NCI-H1436 treated with DMSO at 0.1 percent for 48 hours (cell line): ENCODE data around the gene IQCH.

Experiments
- DNase-seq: peaks from one replicate; lab custom pipeline; 2025; lab: John Stamatoyannopoulos, UW

IQCH gene

GRCh38 chr15:67534360-67534759 is 279.8 kb downstream of the IQCH start:
- no peak for DNase-seq

- DNase-seq, result no peak
These were observed 283.2 kb downstream of the IQCH start for GRCh38 chr15:67537771-67538170.

- DNase-seq, result no peak
These were observed 288.1 kb downstream of the IQCH start, which contains the start of gene MAP2K5 for GRCh38 chr15:67542420-67543347. Gene MAP2K5, plus strand, starts transcription at chr15:67542703. Its CDS starts 633 bp downstream, at chr15:67543336.

- no peak for DNase-seq
These were observed 288.7 kb downstream of the IQCH start for GRCh38 chr15:67543348-67543718.

- DNase-seq, result no peak
These were observed 289.9 kb downstream of the IQCH start for GRCh38 chr15:67544475-67544874.

GRCh38 chr15:67545864-67546263 is 291.3 kb downstream of the IQCH start:
- no peak for DNase-seq

- no peak for DNase-seq
These were observed 292.5 kb downstream of the IQCH start for GRCh38 chr15:67547064-67547463.

GRCh38 chr15:67547836-67548235 is 293.2 kb downstream of the IQCH start:
- no peak for DNase-seq

- DNase-seq, result no peak
These were observed 293.8 kb downstream of the IQCH start for GRCh38 chr15:67548236-67548852.

GRCh38 chr15:67548862-67549651 is 294.5 kb downstream of the IQCH start:
- DNase-seq, result no peak

GRCh38 chr15:67549736-67550135 is 295.1 kb downstream of the IQCH start:
- no peak for DNase-seq

- DNase-seq, result no peak
These were observed 295.9 kb downstream of the IQCH start for GRCh38 chr15:67550522-67550921.

GRCh38 chr15:67551207-67551743 is 296.7 kb downstream of the IQCH start:
- no peak for DNase-seq
